Measurements from ENCODE around the gene FNDC10.

- TF ChIP-seq CTCF (IDR thresholded peaks at IDR 0.05 in 2 of 3, conservative IDR thresholded peaks at IDR 0.05 in 1 of 3; ENCODE audit: borderline replicate concordance in 1 of 3, insufficient read depth in 1 of 3, low read depth in 2 of 3, low read length in 2 of 3), result no peak
- no peak for TF ChIP-seq EZH2phosphoT487 (IDR thresholded peaks at IDR 0.05; ENCODE audit: borderline replicate concordance)
- no peak for TF ChIP-seq JUND (IDR thresholded peaks at IDR 0.05)
- TF ChIP-seq SP1 (IDR thresholded peaks at IDR 0.05; ENCODE audit: low read depth), result no peak; the same call in 1 of the 2 replicates
Measured at GRCh38 chr1:1615256-1616044, 15.5 kb upstream of the FNDC10 start, which contains the start of gene MIB2.

Measured in HCT116 (cell line).